Stomach (tissue), 9 donors: ENCODE results near the gene PRKCE. TPM values are rescaled to one million over a fixed set of nuclear protein-coding genes. Genes with fewer than 3 reads are reported as not detected.

Experiments
- DNase-seq, 2 donors: peaks; one replicate each; pipeline versions ENCODE4 v3.0.0 to v3.0.0-alpha.2; 2013 to 2019
- H3K27ac ChIP-seq, 5 donors: fragments of 200-600 bp in 4 of 5; sonication (generic) in 4 of 5; one replicate each; pipeline ENCODE4 v1.5.1; 2013 to 2019; ENCODE audit warnings: mild to moderate bottlenecking in 1 of 5, moderate library complexity in 1 of 5
- H3K27me3 ChIP-seq, 3 donors: fragments of 200-600 bp; sonication (generic); one replicate each; pipeline ENCODE4 v1.5.1; 2017 to 2019; ENCODE audit warnings: mixed run types in 1 of 3
- H3K36me3 ChIP-seq, 4 donors: fragments of 200-600 bp; sonication (generic); 1 replicate in 3 of 4; 2 replicates in 1 of 4; pipeline ENCODE4 v1.5.1; 2016 to 2019
- H3K4me1 ChIP-seq, 4 donors: fragments of 200-600 bp; sonication (generic); one replicate each; pipeline ENCODE4 v1.5.1; 2016 to 2019
- H3K4me3 ChIP-seq, 4 donors: fragments of 200-600 bp; sonication (generic) in 3 of 4; one replicate each; pipeline ENCODE4 v1.5.1; 2016 to 2019; ENCODE audit warnings: mild to moderate bottlenecking in 1 of 4
- H3K9me3 ChIP-seq, 4 donors: fragments of 200-600 bp; sonication (generic); one replicate each; pipeline ENCODE4 v1.5.1; 2016 to 2019
- CTCF ChIP-seq, 7 experiments: fragments of 450-650 bp in 4 of 7; fragments of 200-600 bp in 3 of 7; sonication (generic) in 3 of 7; IDR thresholded peaks; one replicate each; pipeline ENCODE4 v1.5.1; 2016 to 2019; ENCODE audit warnings: antibody characterized with exemption in 7 of 7, control low read depth in 2 of 7, mild to moderate bottlenecking in 1 of 7
- EP300 ChIP-seq: sonication (generic); formaldehyde crosslinking; IDR thresholded peaks from one replicate; pipeline ENCODE4 v1.6.1; 2017; ENCODE audit warnings: antibody characterized with exemption
- POLR2A ChIP-seq, 4 donors: fragments of 450-650 bp; IDR thresholded peaks; one replicate each; pipeline ENCODE4 v1.6.1; 2016; ENCODE audit warnings: antibody characterized with exemption in 4 of 4, control low read depth in 2 of 4, mild to moderate bottlenecking in 1 of 4, moderate library complexity in 1 of 4
- POLR2AphosphoS5 ChIP-seq, 3 donors: sonication (generic); formaldehyde crosslinking; IDR thresholded peaks; one replicate each; pipeline ENCODE4 v1.6.1; 2016; ENCODE audit warnings: antibody characterized with exemption in 3 of 3
- WGBS, 5 donors: extraction: QIAGEN DNeasy Blood & Tissue Kit in 3 of 5; methylation state at CpG; one replicate each; pipeline versions ENCODE4 v1.1.5 to v1.1.7; 2013 to 2018; 5-methylcytosine and 5-hydroxymethylcytosine counted together
- intact Hi-C: fragments of 100-400 bp; cut with DNase I; formaldehyde crosslinking; loops from one replicate; pipeline ENCODE4 v1.15.1; 2023; ENCODE audit warnings: low total_unique reads
- polyA plus RNA-seq, 3 donors: library from polyadenylated mRNA; stranded (reverse); fragments of 200-250 nt; gene quantifications; one replicate each; pipeline ENCODE4 v1.2.3, GENCODE V29; 2013
- total RNA-seq, 5 donors: library from RNA; depleted of rRNA; stranded (reverse); fragments of >200 nt; gene quantifications; one replicate each; pipeline versions ENCODE4 v1.1.0 to v1.2.3, GENCODE V29; 2014 to 2016
- donor health status: healthy with polysubstance abuse.
- donor health status: Bipolar disorder and iron deficiency.
- donor health status: healthy.

The PRKCE gene
- total and polyA plus RNA-seq, 8 donors, result 2.0 to 92.0 (median 10.0) TPM

DNA sequence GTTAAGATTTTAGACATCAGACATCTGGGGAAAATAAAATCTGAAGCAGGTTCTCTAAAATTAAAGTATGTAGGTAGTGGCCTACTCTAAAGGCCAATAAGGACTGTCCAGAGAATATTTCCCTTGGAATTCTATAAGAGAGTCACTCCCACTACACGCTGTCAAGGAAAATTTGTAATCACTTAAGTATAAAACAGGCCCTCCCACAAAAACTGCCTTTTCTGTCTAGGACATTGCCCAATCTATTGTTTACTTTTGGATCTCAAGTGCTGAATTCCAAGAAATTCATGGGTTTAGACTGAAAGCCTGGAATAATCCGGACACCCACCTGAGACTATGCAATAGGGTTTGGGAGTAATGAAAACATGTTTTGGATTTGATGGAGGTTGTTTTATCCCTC, 38.7 kb upstream of the PRKCE start:
- H3K4me3 ChIP-seq, result no peak overlapping the region
- DNase-seq, result no peak
- no peak overlapping the region for H3K27ac ChIP-seq
- WGBS, 5 donors, result 68 to 76% (median 70%) methylated on average over 2 of the region's 2 CpGs
- H3K27me3 ChIP-seq, result no peaks in the 10 kb centered on the region
- no peaks in the 10 kb centered on the region for H3K9me3 ChIP-seq
- H3K36me3 ChIP-seq, result no peaks in the 10 kb centered on the region
- TF ChIP-seq POLR2AphosphoS5 (IDR thresholded peaks at IDR 0.05) (no peak), POLR2A (IDR thresholded peaks at IDR 0.05) (no peak), EP300 (no peak), CTCF (IDR thresholded peaks at IDR 0.05) (no peak)
- intact Hi-C loops, result no loop called here
- H3K4me1 ChIP-seq, result peaks cover 11 to 34% (median 25%) of the 10 kb centered on the region in 4 donors

- H3K27ac ChIP-seq, result peak overlapping the region in 1 of 5 donors; percentile 1
- intact Hi-C loops, result no loop called here
- 57 to 70% (median 65%) methylated on average over 1 of the region's 1 CpG for WGBS, 5 donors
Measured at GRCh38 chr2:45614330-45614729, 37.1 kb upstream of the PRKCE start.

DNA sequence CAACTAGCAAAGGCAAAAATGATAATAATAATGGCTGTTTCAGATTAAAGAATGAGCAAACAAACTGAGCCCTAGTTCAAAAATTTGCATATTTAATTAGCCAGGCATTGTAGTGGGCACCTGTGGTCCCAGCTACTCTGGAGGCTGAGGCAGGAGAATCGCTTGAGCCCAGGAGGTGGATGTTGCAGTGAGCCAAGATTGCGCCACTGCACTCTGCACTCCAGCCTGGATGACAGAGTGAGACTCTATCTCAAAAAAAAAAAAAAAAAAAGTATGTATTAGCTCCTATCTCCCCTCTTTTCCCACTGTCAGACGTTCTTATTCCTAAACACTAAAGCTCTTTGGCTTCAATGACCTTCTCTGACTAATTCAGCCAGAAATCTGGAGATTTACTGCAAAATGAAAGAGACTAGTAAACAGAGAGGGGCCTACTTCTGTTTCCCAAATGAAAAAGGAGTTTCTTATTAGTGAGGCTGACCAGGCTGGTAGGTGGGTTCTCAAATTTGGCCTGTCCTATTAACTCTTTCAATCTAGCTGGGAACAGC, 36.5 kb upstream of the PRKCE start:
- WGBS, 5 donors, result 67 to 78% (median 76%) methylated on average over 3 of the region's 3 CpGs
- Histone ChIP-seq H3K27ac (peak overlapping the region in 1 of 5 donors; percentile 1), H3K27me3 (no peaks in the 10 kb centered on the region), H3K4me1 (peaks cover 9 to 20% (median 11%) of the 10 kb centered on the region in 4 donors), H3K4me3 (no peak overlapping the region), H3K9me3 (no peaks in the 10 kb centered on the region), H3K36me3 (no peaks in the 10 kb centered on the region)
- DNase-seq, result no peak
- intact Hi-C loops, result no loop called here
- TF ChIP-seq POLR2A (IDR thresholded peaks at IDR 0.05), result no peak
- no peak for TF ChIP-seq EP300
- no peak for TF ChIP-seq CTCF (IDR thresholded peaks at IDR 0.05)
- no peak for TF ChIP-seq POLR2AphosphoS5 (IDR thresholded peaks at IDR 0.05)

More at GRCh38 chr2:45614330-45614729, 37.1 kb upstream of the PRKCE start:
- TF ChIP-seq POLR2A (IDR thresholded peaks at IDR 0.05) (no peak), EP300 (no peak), POLR2AphosphoS5 (IDR thresholded peaks at IDR 0.05) (no peak), CTCF (IDR thresholded peaks at IDR 0.05) (no peak)
- Histone ChIP-seq H3K4me1 (peaks cover 11 to 26% (median 17%) of the 10 kb centered on the region in 4 donors), H3K27me3 (no peaks in the 10 kb centered on the region), H3K9me3 (no peaks in the 10 kb centered on the region), H3K4me3 (no peak overlapping the region), H3K36me3 (no peaks in the 10 kb centered on the region)
- DNase-seq, result no peak

DNA sequence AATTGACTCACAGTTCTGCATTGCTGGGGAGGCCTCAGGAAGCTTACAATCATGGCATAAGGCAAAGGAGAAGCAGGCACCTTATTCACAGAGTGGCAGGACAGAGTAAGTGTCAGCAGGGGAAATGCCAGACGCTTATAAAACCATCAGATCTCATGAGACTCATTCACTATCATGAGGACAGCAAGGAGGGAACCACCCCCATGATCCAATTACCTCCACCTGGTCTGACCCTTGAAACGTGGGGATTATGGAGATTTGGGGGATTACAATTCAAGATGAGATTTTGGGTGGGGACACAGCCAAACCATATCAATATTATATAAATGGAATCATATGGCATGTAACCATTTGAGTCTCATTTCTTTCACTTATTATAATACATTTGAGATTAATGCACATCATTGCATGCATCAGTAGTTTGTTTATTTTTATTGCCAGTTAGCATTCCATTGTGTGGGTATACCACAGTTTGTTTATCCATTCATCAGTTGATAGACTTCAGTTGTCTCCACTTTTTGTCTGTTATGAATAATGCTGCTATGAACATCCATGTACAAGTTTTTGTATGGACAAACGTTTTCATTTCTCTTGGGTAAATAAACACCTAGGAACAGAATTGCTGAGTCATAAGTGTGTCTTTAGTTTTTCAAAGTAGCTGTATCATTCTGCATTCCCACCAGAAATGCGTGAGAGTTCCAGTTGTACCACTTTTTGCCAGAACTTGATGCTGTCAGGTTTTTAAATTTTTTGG, 34.6 kb upstream of the PRKCE start:
- no peak overlapping the region for H3K4me3 ChIP-seq
- WGBS, 5 donors, result 36 to 47% (median 44%) methylated on average over 4 of the region's 4 CpGs
- TF ChIP-seq POLR2AphosphoS5 (IDR thresholded peaks at IDR 0.05) (no peak), CTCF (IDR thresholded peaks at IDR 0.05) (no peak), POLR2A (IDR thresholded peaks at IDR 0.05) (no peak), EP300 (no peak)
- no peak for DNase-seq
- H3K27me3 ChIP-seq, result no peaks in the 10 kb centered on the region
- intact Hi-C loops, result no loop called here
- no peaks in the 10 kb centered on the region for H3K36me3 ChIP-seq
- H3K27ac ChIP-seq, result no peak overlapping the region
- no peaks in the 10 kb centered on the region for H3K9me3 ChIP-seq
- peaks cover 0 to 12% (median 1%) of the 10 kb centered on the region in 4 donors for H3K4me1 ChIP-seq
